Neural cell (in vitro differentiated cells): ENCODE measurements around the gene KDM4C. TPM values are rescaled to one million over a fixed set of nuclear protein-coding genes. Genes with fewer than 3 reads are reported as not detected.

Source experiments
- H2AFZ ChIP-seq: fragments of 200-600, 300-800 bp; sonication (generic), shearing (Covaris generic); 2 replicates; pipeline ENCODE4 v1.6.0; 2014; ENCODE audit warnings: low read depth, mild to moderate bottlenecking, antibody characterized with exemption, low read length, moderate library complexity
- H3F3A ChIP-seq: fragments of 200-600 bp; shearing (Covaris generic); 2 replicates; pipeline ENCODE4 v1.6.1; 2016; ENCODE audit warnings: mild to moderate bottlenecking, moderate library complexity, mixed read lengths, antibody characterized with exemption, low read length; ENCODE audit not compliant: insufficient read depth, poor library complexity, severe bottlenecking
- H3K27ac ChIP-seq: fragments of 200-600, 300-800 bp; sonication (generic), shearing (Covaris generic); 2 replicates; pipeline ENCODE4 v1.5.1; 2014; ENCODE audit warnings: mild to moderate bottlenecking, low read length, moderate library complexity
- H3K27me3 ChIP-seq: fragments of 300-800, 200-600 bp; sonication (generic), shearing (Covaris generic); 2 replicates; pipeline ENCODE4 v1.6.0; 2014; ENCODE audit warnings: mild to moderate bottlenecking, low read depth, low read length, moderate library complexity; ENCODE audit not compliant: insufficient read depth
- H3K36me3 ChIP-seq: fragments of 300-800, 200-600 bp; sonication (generic), shearing (Covaris generic); 2 replicates; pipeline ENCODE4 v1.5.1; 2014; ENCODE audit warnings: mild to moderate bottlenecking, antibody characterized with exemption, low read length, moderate library complexity; ENCODE audit not compliant: insufficient read depth
- H3K4me2 ChIP-seq: fragments of 300-800, 200-600 bp; sonication (generic), shearing (Covaris generic); 2 replicates; pipeline ENCODE4 v1.6.0; 2014; ENCODE audit warnings: mild to moderate bottlenecking, low read length
- H3K4me3 ChIP-seq: fragments of 300-800, 200-600 bp; sonication (generic), shearing (Covaris generic); 2 replicates; pipeline ENCODE4 v1.5.1; 2014; ENCODE audit warnings: mild to moderate bottlenecking, low read length, moderate library complexity
- H3K79me2 ChIP-seq: fragments of 200-600 bp; shearing (Covaris generic); replicated peaks from 2 replicates; pipeline ENCODE4 v1.6.0; 2014; ENCODE audit warnings: mild to moderate bottlenecking, low read length, moderate library complexity; ENCODE audit not compliant: insufficient read depth
- H3K9ac ChIP-seq: fragments of 300-800, 200-600 bp; sonication (generic), shearing (Covaris generic); 2 replicates; pipeline ENCODE4 v1.6.1; 2016; ENCODE audit warnings: mild to moderate bottlenecking, low read length, mixed read lengths
- H3K9me2 ChIP-seq: fragments of 200-600 bp; shearing (Covaris generic); 2 replicates; pipeline ENCODE4 v1.6.1; 2016; ENCODE audit warnings: mild to moderate bottlenecking, low read length, mixed read lengths; ENCODE audit not compliant: insufficient read depth
- H3K9me3 ChIP-seq: fragments of 200-600, 300-800 bp; sonication (generic), shearing (Covaris generic); 2 replicates; pipeline ENCODE4 v1.6.1; 2016; ENCODE audit warnings: mild to moderate bottlenecking, mixed run types, low read length, moderate library complexity, mixed read lengths
- H4K20me1 ChIP-seq: fragments of 200-600 bp; shearing (Covaris generic); 2 replicates; pipeline ENCODE4 v1.6.1; 2016; ENCODE audit warnings: mild to moderate bottlenecking, mixed run types; ENCODE audit not compliant: insufficient read depth
- CTCF ChIP-seq: fragments of 450-650 bp; IDR thresholded peaks from 2 replicates; pipeline ENCODE4 v1.5.1; 2014; ENCODE audit warnings: antibody characterized with exemption, mild to moderate bottlenecking, moderate library complexity; ENCODE audit not compliant: poor library complexity, severe bottlenecking
- EP300 ChIP-seq: fragments of 450-650 bp; conservative IDR thresholded peaks from 2 replicates; pipeline ENCODE4 v1.6.1; 2014; ENCODE audit warnings: antibody characterized with exemption, mild to moderate bottlenecking, moderate library complexity; ENCODE audit not compliant: poor library complexity, severe bottlenecking
- EZH2 ChIP-seq: fragments of 200-600, 300-800 bp; shearing (Covaris generic), sonication (generic); IDR thresholded peaks from 2 replicates; pipeline ENCODE4 v1.6.1; 2014; ENCODE audit warnings: antibody characterized with exemption, low read length, borderline replicate concordance, mild to moderate bottlenecking; ENCODE audit not compliant: insufficient read depth, poor library complexity, severe bottlenecking
- MXI1 ChIP-seq: fragments of 450-650 bp; conservative IDR thresholded peaks from 2 replicates; pipeline ENCODE4 v1.6.1; 2014; ENCODE audit warnings: antibody characterized with exemption, mild to moderate bottlenecking; ENCODE audit not compliant: poor library complexity, severe bottlenecking
- POLR2AphosphoS5 ChIP-seq: IDR thresholded peaks from 2 replicates; pipeline ENCODE4 v1.6.1; 2012
- RAD21 ChIP-seq: fragments of 450-650 bp; conservative IDR thresholded peaks from 2 replicates; pipeline ENCODE4 v1.6.1; 2014; ENCODE audit warnings: antibody characterized with exemption, mild to moderate bottlenecking, moderate library complexity
- REST ChIP-seq: IDR thresholded peaks from 2 replicates; pipeline ENCODE4 v1.6.1; 2012; ENCODE audit warnings: borderline replicate concordance
- SMC3 ChIP-seq: fragments of 450-650 bp; conservative IDR thresholded peaks from 2 replicates; pipeline ENCODE4 v1.6.1; 2014; ENCODE audit warnings: antibody characterized with exemption, mild to moderate bottlenecking, moderate library complexity; ENCODE audit not compliant: poor library complexity
- TAF1 ChIP-seq: IDR thresholded peaks from 2 replicates; pipeline ENCODE4 v1.6.1; 2012; ENCODE audit warnings: low read depth
- polyA plus RNA-seq: library from polyadenylated mRNA; depleted of rRNA; stranded (reverse); fragments of >200 nt; gene quantifications from 2 replicates; pipeline ENCODE4 v1.2.3, GENCODE V29; 2014

The KDM4C gene
- polyA plus RNA-seq, 1 donor from 2014 or later: 21.1 TPM

GRCh38 chr9:7003861-7004260 is 246.1 kb downstream of the KDM4C start:
- Histone ChIP-seq H2AFZ (no peak overlapping the region), H3F3A (no peaks in the 10 kb centered on the region), H3K4me3 (no peak overlapping the region), H3K27me3 (no peaks in the 10 kb centered on the region), H3K9me2 (no peaks in the 10 kb centered on the region), H3K79me2 (no peaks in the 10 kb centered on the region), H3K9ac (no peak overlapping the region), H3K9me3 (no peaks in the 10 kb centered on the region), H3K27ac (no peak overlapping the region), H3K36me3 (no peaks in the 10 kb centered on the region), H3K4me2 (no peak overlapping the region), H4K20me1 (no peaks in the 10 kb centered on the region)
- TF ChIP-seq MXI1: no peak
- no peak for TF ChIP-seq CTCF
- no peak for TF ChIP-seq EP300
- no peak for TF ChIP-seq TAF1
- TF ChIP-seq RAD21: no peak
- TF ChIP-seq REST: no peak
- no peak for TF ChIP-seq SMC3
- no peak for TF ChIP-seq POLR2AphosphoS5
- no peak for TF ChIP-seq EZH2

GRCh38 chr9:7006417-7006816 is 248.6 kb downstream of the KDM4C start:
- Histone ChIP-seq H3K79me2 (no peaks in the 10 kb centered on the region), H3K9me3 (no peaks in the 10 kb centered on the region), H3K4me3 (no peak overlapping the region), H3F3A (no peaks in the 10 kb centered on the region), H3K4me2 (no peak overlapping the region), H3K36me3 (no peaks in the 10 kb centered on the region), H3K9ac (no peak overlapping the region), H3K27ac (no peak overlapping the region), H4K20me1 (no peaks in the 10 kb centered on the region), H2AFZ (no peak overlapping the region), H3K9me2 (no peaks in the 10 kb centered on the region), H3K27me3 (no peaks in the 10 kb centered on the region)
- TF ChIP-seq RAD21 (no peak), CTCF (no peak), MXI1 (no peak), EP300 (no peak), REST (no peak), POLR2AphosphoS5 (no peak)
